DND-41 (cell line): ENCODE data around the gene STEAP3.

Experiments used
- ATAC-seq: fragments of 200-7000 bp; cut with Tn5 transposase; 3 replicates; pipeline ENCODE4 v1.9.1; 2021; ENCODE audit warnings: low read depth; ENCODE audit not compliant: insufficient read depth
- DNase-seq: peaks from one replicate; pipeline ENCODE4 v3.0.0-alpha.2; 2020
- H2AFZ ChIP-seq: 2 replicates; pipeline ENCODE4 v1.6.0; 2012; ENCODE audit warnings: low read depth, low read length
- H3K27ac ChIP-seq: 2 replicates; pipeline ENCODE4 v1.5.1; 2012; ENCODE audit warnings: low read length, inconsistent platforms
- H3K27me3 ChIP-seq: fragments of 200-600 bp; sonication (generic); 2 replicates; pipeline ENCODE4 v1.6.0; 2012; ENCODE audit warnings: low read length, mild to moderate bottlenecking, inconsistent platforms; ENCODE audit not compliant: insufficient read depth, poor library complexity
- H3K36me3 ChIP-seq: 2 replicates; pipeline ENCODE4 v1.5.1; 2012; ENCODE audit warnings: low read length, inconsistent platforms; ENCODE audit not compliant: insufficient read depth
- H3K4me1 ChIP-seq: 2 replicates; pipeline ENCODE4 v1.5.1; 2012; ENCODE audit warnings: mild to moderate bottlenecking, low read length; ENCODE audit not compliant: insufficient read depth
- H3K4me2 ChIP-seq: 2 replicates; pipeline ENCODE4 v1.6.0; 2012; ENCODE audit warnings: mild to moderate bottlenecking, moderate library complexity, low read length, inconsistent platforms; ENCODE audit not compliant: insufficient read depth
- H3K4me3 ChIP-seq, 2 experiments: fragments of 200-600 bp in 1 of 2; shearing (Covaris generic) in 1 of 2; 2 replicates each; pipeline ENCODE4 v1.5.1; 2012 to 2016; ENCODE audit warnings: inconsistent platforms in 2 of 2, low read length in 2 of 2, mild to moderate bottlenecking in 2 of 2, low read depth in 1 of 2, moderate library complexity in 1 of 2
- H3K79me2 ChIP-seq: 2 replicates; pipeline ENCODE4 v1.6.0; 2012; ENCODE audit warnings: low read length, inconsistent platforms; ENCODE audit not compliant: insufficient read depth
- H3K9ac ChIP-seq: 2 replicates; pipeline ENCODE4 v1.6.0; 2012; ENCODE audit warnings: low read depth, mild to moderate bottlenecking, inconsistent platforms, low read length, moderate library complexity
- H3K9me3 ChIP-seq: 2 replicates; pipeline ENCODE4 v1.5.1; 2012; ENCODE audit warnings: low read length, moderate library complexity, mild to moderate bottlenecking, inconsistent platforms; ENCODE audit not compliant: insufficient read depth, severe bottlenecking
- H4K20me1 ChIP-seq: 2 replicates; pipeline ENCODE4 v1.6.0; 2012; ENCODE audit warnings: low read length; ENCODE audit not compliant: insufficient read depth
- EZH2 ChIP-seq: IDR thresholded peaks from 3 replicates; pipeline ENCODE4 v1.6.1; 2012; ENCODE audit warnings: borderline replicate concordance, low read depth, mild to moderate bottlenecking, moderate library complexity, low read length, inconsistent platforms; ENCODE audit not compliant: severe bottlenecking
- TF ChIP-seq, protein P1 (sequence below): IDR thresholded peaks from 2 replicates; pipeline ENCODE4 v1.5.1; 2012; ENCODE audit warnings: borderline replicate concordance, low read length, moderate library complexity, mild to moderate bottlenecking; ENCODE audit not compliant: poor library complexity, severe bottlenecking; ENCODE audit errors: extremely low read depth

The STEAP3 gene

DNA sequence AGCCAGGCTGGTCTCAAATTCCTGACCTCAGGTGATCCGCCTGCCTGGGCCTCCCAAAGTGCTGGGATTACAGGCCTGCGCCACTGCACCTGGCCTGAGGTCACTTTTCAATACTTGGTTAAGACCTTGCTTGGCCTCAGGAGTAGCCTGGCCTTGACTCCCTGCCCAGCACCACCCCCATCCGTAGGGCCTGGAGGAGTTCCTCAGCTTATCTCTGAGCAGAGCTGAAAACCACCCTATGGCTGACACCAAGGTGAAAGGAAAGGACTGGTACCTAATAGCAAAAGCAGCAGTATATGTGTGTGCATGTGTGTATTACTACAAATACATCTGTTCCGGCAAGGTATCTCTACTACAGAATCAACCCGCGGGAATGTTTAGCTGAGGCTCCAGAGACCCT, 56.0 kb downstream of the STEAP3 start:
- TF ChIP-seq, protein P1, sequence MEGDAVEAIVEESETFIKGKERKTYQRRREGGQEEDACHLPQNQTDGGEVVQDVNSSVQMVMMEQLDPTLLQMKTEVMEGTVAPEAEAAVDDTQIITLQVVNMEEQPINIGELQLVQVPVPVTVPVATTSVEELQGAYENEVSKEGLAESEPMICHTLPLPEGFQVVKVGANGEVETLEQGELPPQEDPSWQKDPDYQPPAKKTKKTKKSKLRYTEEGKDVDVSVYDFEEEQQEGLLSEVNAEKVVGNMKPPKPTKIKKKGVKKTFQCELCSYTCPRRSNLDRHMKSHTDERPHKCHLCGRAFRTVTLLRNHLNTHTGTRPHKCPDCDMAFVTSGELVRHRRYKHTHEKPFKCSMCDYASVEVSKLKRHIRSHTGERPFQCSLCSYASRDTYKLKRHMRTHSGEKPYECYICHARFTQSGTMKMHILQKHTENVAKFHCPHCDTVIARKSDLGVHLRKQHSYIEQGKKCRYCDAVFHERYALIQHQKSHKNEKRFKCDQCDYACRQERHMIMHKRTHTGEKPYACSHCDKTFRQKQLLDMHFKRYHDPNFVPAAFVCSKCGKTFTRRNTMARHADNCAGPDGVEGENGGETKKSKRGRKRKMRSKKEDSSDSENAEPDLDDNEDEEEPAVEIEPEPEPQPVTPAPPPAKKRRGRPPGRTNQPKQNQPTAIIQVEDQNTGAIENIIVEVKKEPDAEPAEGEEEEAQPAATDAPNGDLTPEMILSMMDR = no peak
- TF ChIP-seq EZH2 = no peak
- Histone ChIP-seq H4K20me1 (no peaks in the 10 kb centered on the region), H2AFZ (no peak overlapping the region), H3K9ac (no peak overlapping the region), H3K27ac (no peak overlapping the region), H3K4me1 (no peaks in the 10 kb centered on the region), H3K9me3 (no peaks in the 10 kb centered on the region), H3K36me3 (no peaks in the 10 kb centered on the region), H3K4me2 (no peak overlapping the region), H3K4me3 (no peak overlapping the region), H3K79me2 (no peaks in the 10 kb centered on the region), H3K27me3 (peaks cover 3% of the 10 kb centered on the region)
- DNase-seq (no peak), ATAC-seq (no peak)

- no peaks in the 10 kb centered on the region for H3K9me3 ChIP-seq
These were observed 57.0 kb downstream of the STEAP3 start for GRCh38 chr2:119280680-119281079.

GRCh38 chr2:119282146-119282995, 58.7 kb downstream of the STEAP3 start:
- TF ChIP-seq, protein P1 = no peak
- TF ChIP-seq EZH2 = no peak
- ATAC-seq = no peak
- no peaks in the 10 kb centered on the region for H3K79me2 ChIP-seq

More at GRCh38 chr2:119280680-119281079, 57.0 kb downstream of the STEAP3 start:
- no peak overlapping the region for H3K27ac ChIP-seq
- H3K27me3 ChIP-seq = peaks cover 3% of the 10 kb centered on the region
- H3K36me3 ChIP-seq = no peaks in the 10 kb centered on the region
- ATAC-seq (no peak), DNase-seq (no peak)
- H3K4me3 ChIP-seq = no peak overlapping the region
- H3K4me2 ChIP-seq = no peak overlapping the region
- H2AFZ ChIP-seq = no peak overlapping the region
- no peaks in the 10 kb centered on the region for H3K4me1 ChIP-seq
- H3K9ac ChIP-seq = no peak overlapping the region
- H3K79me2 ChIP-seq = no peaks in the 10 kb centered on the region
- no peaks in the 10 kb centered on the region for H4K20me1 ChIP-seq
- no peak for TF ChIP-seq EZH2
- TF ChIP-seq, protein P1 = no peak

More at GRCh38 chr2:119282146-119282995, 58.7 kb downstream of the STEAP3 start:
- H3K27me3 ChIP-seq = no peaks in the 10 kb centered on the region
- no peaks in the 10 kb centered on the region for H4K20me1 ChIP-seq
- H3K4me1 ChIP-seq = no peaks in the 10 kb centered on the region
- no peak overlapping the region for H2AFZ ChIP-seq
- no peak overlapping the region for H3K4me3 ChIP-seq
- H3K9me3 ChIP-seq = no peaks in the 10 kb centered on the region
- no peak for DNase-seq
- H3K36me3 ChIP-seq = no peaks in the 10 kb centered on the region
- H3K9ac ChIP-seq = no peak overlapping the region
- H3K27ac ChIP-seq = no peak overlapping the region
- no peak overlapping the region for H3K4me2 ChIP-seq
